Retina (tissue), 1 donor: ENCODE results near the gene GLRX3.
"Not testable (repeated sequence)": the region's sequence is repeated elsewhere in the genome, so short reads cannot be mapped to it uniquely, and the experiment has no call there.

Experiments
- DNase-seq: peaks from one replicate; pipeline ENCODE4 v3.0.0-alpha.2; 2016

Gene GLRX3

DNA sequence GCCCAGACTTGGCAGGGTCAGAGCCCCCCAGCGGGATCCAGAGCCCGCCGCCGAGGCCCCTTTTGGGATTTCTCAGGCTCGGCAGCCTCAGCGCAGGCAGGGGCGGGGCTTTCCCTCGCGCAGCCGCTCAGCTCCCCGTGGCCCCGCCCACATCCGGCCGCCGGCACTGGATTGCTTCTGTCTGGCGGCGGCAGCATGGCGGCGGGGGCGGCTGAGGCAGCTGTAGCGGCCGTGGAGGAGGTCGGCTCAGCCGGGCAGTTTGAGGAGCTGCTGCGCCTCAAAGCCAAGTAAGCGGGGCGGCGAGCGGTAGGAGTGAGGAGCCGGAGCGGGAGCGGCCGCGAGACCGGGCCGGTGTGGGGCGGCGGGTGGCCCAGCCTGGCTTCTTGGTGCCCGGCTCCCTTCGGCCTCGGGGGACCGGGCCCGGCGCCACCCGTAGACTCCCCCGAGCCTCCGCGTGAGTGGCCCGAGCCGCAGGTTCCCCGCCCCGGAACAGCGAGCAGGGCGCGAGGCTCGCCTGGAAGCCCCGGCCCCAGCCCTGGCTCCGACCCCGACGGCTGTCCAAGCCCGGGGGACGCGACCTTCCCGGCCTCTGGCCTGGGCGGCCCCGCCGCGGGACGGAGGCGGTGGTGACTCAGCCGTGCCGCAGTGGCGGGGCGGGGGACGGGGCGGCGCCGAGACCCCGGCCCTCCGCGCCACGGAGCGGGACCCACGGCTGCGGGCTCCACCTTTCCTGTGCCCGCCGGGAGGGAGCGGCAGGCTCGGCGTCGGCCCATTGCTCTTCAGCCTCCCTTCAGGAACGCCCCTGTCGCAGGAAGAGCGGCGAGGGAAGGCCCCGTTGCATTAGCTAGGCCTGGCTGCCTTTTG, at the start of gene GLRX3:
GLRX3 (plus strand) TSS at position 166 of the 864 bp plus-strand sequence; CDS start at position 196, 30 bp downstream.
- peak; percentile 94 for DNase-seq

DNA sequence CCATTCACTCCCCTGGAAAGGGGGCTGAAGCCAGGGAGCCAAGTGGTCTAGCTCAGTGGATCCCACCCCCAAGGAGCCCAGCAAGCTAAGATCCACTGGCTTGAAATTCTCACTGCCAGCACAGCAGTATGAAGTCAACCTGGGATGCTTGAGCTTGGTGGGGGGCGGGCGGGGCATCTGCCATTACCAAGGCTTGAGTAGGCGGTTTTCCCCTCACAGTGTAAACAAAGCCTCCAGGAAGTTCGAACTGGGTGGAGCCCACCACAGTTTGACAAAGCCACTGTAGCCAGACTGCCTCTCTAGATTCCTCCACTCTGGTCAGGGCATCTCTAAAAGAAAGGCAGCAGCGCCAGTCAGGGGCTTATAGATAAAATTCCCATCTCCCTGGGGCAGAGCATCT, 45.6 kb upstream of the GLRX3 start:
- not testable (repeated sequence) for DNase-seq

DNA sequence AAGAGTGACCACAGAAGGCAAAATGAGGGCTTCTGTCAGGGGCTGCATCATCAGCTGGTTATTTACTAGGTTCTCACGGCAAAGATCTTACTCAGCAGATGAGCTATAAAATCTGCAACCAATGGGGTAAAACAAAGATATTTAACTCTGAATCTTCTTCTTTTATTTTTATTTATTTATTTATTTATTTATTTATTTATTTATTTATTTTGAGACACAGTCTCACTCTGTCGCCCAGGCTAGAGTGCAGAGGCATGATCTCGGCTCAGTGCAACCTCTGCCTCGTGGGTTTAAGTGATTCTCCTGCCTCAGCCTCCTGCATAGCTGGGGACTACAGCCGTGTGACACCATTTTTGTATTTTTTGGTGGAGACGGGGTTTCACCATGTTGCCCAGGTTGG, 36.8 kb upstream of the GLRX3 start:
- no peak for DNase-seq

DNA sequence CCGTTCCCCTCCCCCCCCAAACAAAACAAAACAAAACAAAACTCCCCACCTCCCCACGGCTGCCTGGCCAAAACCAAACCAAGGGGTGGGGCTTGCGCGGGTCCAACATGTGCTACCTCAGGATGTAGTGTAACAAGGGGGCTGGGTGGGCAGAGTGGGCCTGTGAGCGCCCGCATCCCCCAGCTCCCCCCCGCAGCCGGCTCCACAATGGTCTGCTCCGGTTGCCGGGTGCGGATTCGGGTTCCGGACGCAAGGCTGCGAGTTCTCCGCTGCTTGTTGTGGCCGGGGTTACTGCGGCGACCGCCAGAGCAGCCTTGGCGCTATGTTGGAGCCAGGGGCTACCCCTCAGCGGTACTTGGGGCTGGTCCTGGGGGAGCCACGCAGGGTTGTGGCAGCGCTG, 30.5 kb upstream of the GLRX3 start:
- DNase-seq: peak; percentile 29

DNA sequence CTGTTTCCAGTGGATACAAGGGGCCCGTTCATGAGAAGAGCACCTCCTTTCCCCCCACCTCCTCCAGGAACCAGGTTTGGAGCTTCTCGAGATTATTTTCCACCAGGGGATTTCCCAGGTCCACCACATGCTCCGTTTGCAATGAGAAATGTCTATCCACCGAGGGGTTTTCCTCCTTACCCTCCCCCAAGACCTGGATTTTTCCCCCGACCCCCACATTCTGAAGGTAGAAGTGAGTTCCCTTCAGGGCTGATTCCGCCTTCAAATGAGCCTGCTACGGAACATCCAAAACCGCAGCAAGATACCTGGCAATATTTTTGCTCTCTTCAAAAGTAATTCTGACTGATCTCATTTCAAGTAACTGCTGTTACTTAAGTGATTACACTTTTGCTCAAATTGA, 28.0 kb upstream of the GLRX3 start:
- not testable (repeated sequence) for DNase-seq

DNA sequence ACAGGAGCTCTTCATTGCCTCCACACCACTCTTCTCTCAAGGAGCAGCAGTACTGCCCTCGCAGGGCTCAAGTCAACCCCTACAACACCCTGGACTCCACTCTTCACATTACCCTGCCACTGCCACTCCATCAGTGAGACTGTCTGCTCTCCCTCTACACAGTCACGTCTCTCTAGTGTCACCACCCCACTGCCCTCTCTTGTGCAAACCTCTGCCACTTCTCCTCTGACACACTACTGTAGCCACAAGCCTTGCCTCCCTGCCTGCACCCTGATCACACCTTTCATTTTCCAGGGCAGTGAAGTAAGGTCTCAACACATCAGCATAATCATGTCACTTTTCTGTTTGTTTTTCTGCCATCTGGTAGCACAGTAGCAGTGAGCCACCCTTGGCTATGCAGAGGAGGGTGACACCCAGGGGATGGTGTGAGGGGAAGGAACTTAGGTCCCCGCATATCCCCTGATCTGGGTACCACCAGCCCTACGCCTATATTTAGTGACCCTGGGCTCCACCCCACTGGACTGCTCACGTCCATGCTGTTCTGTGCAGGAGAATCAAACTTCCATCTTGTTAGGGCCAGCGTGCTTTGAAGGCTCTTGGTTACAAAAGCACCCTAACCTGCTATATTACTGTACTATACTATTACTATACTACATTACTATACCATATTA, 27.1 kb upstream of the GLRX3 start:
- no peak for DNase-seq

DNA sequence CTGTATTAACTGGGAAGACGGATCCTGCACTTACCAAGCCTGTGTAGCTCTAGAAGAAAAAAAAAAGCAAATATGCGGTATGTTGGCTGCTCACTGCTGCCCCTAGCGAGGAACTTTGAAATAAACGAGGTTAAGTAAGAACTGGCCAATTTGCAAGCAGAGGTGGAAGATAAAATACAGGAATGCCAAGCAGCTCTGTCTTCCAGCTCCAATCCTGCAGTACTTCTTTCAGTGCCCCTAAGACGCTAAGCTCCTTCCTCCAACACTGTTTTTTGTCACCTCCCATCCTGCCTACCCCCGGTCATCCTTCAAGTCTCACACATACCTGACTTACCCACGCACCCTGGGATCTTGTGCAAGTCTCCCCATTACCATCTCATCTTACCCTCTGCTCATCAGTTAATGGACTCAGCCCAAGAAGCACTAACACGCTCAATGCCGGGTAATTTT, 26.4 kb upstream of the GLRX3 start:
- DNase-seq: peak; percentile 87

DNA sequence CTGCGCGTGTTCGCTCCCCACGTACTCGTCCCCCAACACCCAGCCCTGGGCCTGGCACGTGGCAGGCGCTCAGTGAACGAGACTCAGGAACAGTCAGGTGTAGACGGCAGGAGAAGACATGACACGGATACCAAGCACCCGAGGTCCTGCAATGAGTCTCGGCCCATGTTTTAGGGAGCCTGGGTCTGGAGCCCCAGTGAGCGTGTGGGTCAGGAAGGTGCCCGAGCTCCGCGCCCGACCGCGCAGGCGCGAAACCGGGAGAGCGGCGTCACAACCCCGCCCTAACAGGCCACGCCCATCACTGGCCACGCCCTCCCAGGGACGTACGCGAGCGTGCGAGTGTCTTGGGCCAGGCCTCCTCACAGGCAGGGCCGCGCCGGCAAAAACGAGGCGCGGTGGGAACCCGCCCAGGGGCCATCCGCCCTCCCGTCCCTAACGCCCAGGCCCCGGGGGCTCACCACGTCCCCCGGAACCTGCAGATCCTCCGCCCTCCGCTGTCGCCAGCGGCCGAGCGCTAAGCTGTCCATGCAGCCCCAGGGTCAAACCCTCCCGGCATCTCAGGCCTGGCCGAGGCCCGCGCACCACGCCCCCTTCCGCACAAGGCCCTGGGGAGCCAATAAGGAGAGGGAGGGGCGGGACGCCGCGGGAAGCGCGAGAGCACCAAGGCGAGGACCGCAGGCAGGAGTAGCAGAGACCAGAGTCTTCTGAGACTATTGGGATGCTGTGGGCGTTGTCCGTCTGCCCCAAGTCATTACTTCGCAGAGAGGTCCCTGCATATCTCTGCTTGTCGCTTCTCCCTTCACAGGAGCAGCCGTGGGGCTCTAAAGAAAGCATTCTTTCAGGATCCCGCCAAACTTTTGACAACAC, 25.7 kb upstream of the GLRX3 start, which contains the start of gene C10orf143:
C10orf143 (minus strand) TSS at position 585 of the 867 bp plus-strand sequence; CDS start at position 527, 58 bp downstream.
- DNase-seq: peak; percentile 100

DNA sequence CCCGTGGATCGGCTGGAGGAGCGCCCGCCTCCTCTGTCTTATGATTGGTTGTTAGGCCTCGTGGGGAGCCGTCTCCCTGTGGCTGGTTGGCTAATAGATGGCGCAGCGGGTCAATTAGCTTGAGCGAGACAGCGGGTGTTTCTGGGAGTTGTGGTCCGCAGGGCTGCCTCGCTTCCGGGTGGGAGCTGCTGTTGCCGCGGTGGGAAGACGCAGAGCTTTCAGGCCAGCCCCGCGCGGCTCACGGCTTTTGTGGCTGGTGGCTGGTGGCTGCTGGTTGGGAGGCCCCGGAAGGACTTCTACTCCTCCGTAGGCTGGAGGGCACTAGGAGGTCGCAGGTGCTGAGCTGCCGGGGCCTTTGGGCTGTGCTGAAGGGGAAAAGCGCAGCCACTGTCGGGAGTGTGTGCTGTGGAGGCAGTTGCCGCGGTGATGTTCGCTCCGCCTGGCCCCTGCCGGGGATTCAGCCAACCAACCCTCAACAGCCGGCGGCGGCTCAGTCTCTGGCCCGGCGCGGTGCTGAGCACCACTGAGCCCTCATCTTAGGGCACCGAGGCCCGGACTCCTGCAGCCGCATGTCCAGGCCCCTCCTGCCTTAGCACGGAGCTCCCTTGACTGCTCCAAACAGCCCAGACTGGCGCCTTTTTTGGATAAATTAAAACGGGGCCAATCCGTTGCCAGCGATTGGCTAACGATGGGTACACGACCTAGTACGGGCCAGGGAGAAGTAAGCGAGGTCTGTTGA, 24.9 kb upstream of the GLRX3 start:
- DNase-seq: peak; percentile 100

DNA sequence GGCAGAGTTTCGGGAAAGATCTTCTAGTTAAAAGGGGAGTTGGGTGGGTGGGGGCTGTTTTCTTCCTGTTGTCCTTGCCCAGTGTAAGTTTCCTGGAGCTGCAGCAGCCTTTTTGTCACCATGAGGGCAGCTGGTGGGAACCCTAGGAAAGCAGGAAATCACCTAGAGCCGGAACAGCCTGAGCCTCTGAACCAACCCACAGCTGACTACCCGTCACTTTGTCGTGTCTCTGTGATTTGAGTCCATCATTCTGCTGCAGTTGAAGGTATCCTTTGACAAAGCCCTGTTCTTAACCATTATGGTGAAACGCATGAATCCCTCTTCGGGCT, 24.4 kb upstream of the GLRX3 start:
- no peak for DNase-seq

DNA sequence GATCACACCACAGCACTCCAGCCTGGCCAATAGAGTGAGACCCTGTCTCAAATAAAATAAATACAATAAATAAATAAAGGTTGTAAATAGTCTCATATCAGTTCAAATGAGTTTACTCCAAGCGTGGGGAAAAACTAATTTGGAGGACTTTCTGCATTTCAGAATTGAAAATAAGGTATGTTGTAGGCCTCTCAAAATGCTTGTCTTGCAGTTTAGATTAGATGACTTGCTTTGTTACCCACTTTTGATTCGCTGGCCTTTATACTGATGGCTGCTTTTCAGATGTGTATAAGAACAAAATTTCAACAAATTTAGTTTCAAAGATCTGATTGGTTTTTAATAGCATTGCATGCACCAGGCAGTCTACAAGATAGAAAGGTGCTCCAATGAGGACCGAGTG, 23.4 kb upstream of the GLRX3 start:
- no peak for DNase-seq

DNA sequence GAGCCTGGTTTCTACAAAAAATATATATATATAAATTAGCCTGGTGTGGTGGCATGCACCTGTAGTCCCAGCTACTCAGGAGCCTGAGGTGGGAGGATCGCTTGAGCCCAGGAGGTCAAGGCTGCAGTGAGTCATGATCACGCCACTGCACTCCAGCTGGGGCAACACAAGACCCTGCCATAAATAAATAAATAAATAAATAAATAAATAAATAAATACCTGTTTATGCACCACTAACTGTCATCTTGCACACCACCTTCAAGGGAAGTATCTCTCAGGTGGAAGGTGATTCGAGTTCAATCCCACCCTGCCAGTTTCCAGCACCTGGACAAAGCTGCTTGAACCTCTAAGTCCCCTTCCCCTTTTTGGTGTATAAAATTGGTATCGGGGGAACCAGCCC, 19.2 kb upstream of the GLRX3 start:
- DNase-seq: not testable (repeated sequence)

DNA sequence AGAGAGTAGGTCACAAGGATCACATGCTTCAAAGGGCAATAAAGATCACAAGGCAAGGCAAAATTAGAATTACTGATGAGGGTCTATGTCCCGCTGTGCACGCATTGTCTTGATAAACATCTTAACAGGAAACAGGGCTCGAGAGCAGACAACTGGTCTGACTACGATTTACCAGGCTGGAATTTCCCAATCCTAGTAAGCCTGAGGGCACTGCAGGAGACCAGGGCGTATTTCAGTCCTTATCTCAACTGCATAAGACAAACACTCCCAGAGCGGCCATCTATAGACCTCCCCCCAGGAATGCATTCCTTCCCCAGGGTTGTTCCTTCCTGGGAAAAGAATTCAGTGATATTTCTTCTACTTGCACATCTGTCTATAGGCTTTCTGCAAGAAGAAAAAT, 18.7 kb upstream of the GLRX3 start:
- not testable (repeated sequence) for DNase-seq

DNA sequence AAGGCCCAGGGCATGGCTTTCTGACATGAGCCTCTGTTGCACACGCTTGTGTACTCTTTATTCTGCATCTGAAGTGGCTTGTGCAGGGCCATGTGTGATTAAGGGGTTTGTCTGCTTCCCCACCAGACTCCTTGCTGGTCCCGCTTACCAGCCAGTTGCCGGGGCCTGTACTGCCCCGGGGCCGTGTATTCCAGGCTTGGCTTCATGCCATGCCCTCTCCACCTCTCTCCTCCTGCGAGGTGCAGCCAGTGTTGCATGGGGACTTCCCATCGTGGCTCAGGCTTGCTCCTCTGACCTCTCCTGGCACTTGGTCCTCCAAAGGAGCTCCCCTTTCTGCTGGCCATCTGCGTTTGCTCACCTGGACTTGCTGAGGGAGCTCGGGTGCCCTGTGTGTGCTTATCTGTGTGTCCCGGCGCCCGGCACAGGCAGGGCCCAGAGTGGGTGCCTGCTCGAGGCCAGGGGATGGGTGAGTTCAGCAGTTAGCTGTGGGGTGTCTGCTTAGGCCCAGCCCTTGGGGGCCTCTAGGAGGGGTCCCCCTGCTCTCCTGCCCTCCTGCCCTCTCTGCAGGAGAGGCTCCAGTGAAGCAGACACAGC, 14.6 kb upstream of the GLRX3 start:
- DNase-seq: no peak

DNA sequence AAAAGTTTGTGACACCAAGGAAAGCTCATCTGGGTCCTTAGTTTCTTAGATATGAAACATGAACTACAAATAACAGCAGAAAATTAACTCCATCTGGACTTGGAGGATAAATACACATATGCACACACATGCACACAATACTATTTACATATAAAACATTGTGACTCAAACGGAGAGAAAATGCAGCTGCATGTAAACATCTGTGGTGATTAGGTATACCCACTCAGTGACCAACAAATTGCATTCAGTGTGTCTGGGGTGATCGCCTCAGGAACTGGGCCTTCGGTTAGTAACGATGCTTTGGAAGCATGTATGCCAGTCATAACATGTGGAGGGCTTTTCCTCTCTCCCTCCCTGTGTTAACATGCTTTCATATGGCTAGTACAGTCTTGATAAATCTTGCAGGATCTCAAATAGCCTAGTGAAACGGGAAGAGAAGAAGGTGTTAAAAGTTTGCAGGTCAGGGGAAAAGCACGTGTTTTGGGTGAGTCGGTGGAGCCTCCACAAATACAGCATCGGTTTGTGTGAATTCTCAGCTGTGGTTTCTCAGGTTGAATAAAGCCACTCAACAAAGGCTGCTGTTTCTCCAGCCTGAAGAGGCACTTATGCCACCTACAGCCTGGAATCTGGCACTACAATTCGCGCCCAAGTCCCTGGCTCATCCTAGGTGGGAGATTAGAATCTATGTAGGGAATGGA, 8.7 kb upstream of the GLRX3 start:
- DNase-seq: peak; percentile 83

DNA sequence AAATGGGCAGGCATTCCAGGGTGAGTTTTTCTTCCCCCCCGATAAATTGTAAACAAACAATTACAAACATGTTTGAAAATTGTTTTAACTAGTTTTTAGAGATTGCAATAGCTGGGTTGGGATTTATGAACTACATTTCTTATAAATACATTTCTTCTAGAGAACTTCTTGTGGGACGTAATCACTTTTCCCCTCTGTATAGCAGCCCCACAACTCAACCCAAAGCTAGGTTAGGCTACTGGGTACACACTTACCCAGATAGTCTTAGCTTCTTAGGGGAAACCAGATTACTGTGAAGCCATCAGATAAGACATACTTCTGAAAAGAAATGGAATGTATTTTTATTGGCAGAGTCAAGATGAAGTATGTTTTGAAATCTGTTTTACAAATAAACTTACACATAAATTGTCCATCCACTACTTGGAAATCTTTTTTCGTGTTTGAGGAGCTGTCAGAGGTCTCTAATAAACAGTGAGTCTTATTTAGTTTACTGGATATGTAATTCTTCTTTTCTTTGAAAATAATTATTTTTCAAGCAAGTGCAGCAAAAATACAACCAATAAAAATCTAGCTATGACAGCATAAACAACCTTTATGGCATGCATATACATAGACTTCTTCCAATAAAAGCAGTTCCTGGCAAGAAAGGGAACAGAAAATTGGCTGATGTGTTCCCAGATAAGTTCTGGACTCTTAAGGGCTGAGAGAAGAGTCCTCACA, 8.0 kb upstream of the GLRX3 start:
- DNase-seq: no peak

DNA sequence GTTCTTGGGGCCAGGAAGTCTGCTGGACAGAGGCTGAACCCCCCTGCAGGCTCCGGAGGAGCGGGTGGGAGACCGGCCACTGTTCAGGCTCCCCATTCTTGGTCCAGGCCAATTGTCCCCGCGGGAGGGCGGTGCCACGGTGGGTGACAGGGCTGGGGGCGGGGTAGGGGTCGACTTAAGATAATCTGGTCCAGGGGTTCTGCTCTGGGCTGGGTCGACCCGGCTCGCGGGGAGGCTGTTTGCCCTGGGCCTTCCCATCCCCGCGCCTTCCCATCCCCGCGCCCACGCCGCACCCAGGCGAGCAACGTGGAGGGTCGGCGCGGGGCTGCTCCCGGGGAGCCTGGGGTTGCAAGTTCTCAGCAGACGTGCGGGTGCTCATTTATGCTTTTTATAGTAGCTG, 7.3 kb upstream of the GLRX3 start:
- DNase-seq: no peak

DNA sequence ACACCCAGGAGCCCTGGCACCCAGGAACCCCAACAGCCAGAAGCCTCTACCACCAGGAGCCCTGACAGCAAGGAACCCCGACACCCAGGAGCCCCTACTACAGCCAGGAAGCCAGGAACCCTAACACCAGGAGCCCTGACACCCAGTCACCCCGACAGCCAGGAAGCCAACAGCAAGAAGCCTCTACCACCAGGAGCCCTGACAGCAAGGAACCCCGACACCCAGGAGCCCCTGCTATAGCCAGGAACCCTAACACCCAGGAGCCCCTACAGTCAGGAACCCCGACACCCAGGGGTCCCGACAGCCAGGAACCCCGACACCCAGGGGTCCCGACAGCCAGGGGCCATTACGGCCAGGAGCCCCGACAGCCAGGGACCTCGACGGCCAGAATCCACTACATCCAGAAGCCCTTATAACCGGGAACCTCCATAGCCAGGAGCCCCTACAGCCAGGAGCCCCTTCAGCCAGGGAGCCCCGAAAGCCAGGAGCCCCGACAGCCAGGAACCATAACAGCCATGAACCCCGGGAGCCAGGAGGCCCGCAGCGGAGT, 440 bp upstream of the GLRX3 start:
- DNase-seq: no peak

DNA sequence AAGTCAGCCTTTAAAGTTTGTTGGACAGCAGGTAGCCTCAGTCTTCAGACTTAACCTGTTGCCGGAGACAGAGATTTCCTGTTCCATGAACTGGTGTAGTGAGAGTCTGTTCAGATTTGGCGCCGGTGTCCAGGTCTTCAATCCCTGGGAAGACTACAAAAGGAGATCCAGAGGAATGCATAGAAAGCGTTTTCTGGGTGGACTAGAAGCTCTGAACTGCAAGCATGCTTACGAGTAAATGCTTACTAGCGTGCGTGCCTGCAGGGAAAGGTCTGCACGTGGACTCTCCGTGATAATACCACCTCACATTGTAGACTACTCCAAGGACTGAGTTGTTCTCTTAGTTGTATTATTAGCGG, 878 bp downstream of the GLRX3 start:
- DNase-seq: no peak

DNA sequence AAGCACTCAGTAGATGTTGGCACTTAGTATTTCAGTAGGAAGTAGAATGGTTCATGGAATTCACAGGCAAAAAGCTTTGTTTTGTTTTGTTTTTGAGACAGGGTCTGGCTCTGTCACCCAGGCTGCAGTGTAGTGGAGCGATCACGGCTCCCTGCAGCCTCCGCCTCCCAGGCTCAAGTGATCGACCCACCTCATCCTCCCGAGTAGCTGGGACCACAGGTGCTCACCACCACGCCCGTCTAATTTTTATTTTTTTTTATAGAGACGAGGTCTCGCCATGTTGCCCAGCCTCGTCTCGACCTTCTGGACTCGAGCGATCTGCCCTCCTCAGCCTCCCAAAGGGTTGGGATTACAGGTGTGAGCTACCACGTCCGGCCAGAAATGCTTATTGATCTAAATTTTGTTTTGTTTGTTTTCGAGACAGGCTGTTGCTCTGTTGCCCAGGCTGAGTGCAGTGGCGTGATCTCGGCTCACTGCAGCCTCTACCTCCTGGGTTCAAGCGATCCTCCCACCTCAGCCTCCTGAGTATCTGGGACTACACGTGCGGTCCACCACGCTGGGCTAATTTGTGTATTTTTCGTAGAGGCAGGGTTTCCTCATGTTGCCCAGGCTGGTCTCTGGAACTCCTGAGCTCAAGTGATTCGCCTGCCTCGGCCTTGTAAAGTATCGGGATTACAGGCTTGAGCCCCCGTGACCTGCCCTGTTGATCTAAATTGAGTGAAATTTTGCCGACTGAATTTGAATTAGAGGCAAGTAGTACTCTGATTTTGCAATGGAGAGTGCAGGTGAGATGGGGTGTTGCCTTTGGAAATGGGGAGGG, 1.7 kb downstream of the GLRX3 start:
- no peak for DNase-seq
